ENCODE data around the gene MTA1.

- TF ChIP-seq, protein P1, sequence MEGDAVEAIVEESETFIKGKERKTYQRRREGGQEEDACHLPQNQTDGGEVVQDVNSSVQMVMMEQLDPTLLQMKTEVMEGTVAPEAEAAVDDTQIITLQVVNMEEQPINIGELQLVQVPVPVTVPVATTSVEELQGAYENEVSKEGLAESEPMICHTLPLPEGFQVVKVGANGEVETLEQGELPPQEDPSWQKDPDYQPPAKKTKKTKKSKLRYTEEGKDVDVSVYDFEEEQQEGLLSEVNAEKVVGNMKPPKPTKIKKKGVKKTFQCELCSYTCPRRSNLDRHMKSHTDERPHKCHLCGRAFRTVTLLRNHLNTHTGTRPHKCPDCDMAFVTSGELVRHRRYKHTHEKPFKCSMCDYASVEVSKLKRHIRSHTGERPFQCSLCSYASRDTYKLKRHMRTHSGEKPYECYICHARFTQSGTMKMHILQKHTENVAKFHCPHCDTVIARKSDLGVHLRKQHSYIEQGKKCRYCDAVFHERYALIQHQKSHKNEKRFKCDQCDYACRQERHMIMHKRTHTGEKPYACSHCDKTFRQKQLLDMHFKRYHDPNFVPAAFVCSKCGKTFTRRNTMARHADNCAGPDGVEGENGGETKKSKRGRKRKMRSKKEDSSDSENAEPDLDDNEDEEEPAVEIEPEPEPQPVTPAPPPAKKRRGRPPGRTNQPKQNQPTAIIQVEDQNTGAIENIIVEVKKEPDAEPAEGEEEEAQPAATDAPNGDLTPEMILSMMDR (IDR thresholded peaks at IDR 0.05; ENCODE audit: low read depth, low read length, poor library complexity, severe bottlenecking), result no peak
- TF ChIP-seq EZH2phosphoT487 (IDR thresholded peaks at IDR 0.05; ENCODE audit: borderline replicate concordance, low read length), result no peak
Observed at GRCh38 chr14:105458571-105458970, 38.9 kb downstream of the MTA1 start.
